GM12865 (cell line): Measurements from ENCODE around the gene BSG.
"Not testable (repeated sequence)": the region's sequence is repeated elsewhere in the genome, so short reads cannot be mapped to it uniquely, and the experiment has no call there.

Experiments
- DNase-seq: peaks from one replicate; pipeline ENCODE4 v3.0.0; 2010; ENCODE audit warnings: low read depth
- H3K4me3 ChIP-seq: 2 replicates; pipeline ENCODE4 v1.5.1; 2011; ENCODE audit warnings: mild to moderate bottlenecking, low read depth, low read length, control low read depth
- CTCF ChIP-seq: IDR thresholded peaks from 2 replicates; pipeline ENCODE4 v1.5.1; 2011; ENCODE audit warnings: low read length, control low read depth, low read depth, inconsistent platforms; ENCODE audit not compliant: insufficient read depth; ENCODE audit errors: missing control alignments

Gene BSG

GRCh38 chr19:584240-585001, 12.0 kb downstream of the BSG start:
- peak; percentile 68 for DNase-seq
- no peak overlapping the region for H3K4me3 ChIP-seq
- TF ChIP-seq CTCF: peak; percentile 98

- H3K4me3 ChIP-seq, DNase-seq: not testable (repeated sequence)
These were observed 12.8 kb downstream of the BSG start for GRCh38 chr19:585146-585545.

- no peak overlapping the region for H3K4me3 ChIP-seq
- no peak for DNase-seq
- no peak for TF ChIP-seq CTCF
These were observed 13.2 kb downstream of the BSG start for GRCh38 chr19:585551-586110.

- H3K4me3 ChIP-seq: no peak overlapping the region
- DNase-seq: peak; percentile 75
- peak; percentile 57 for TF ChIP-seq CTCF
These were observed 15.8 kb downstream of the BSG start for GRCh38 chr19:588093-588740.

GRCh38 chr19:588741-589692, 16.6 kb downstream of the BSG start:
- DNase-seq: no peak
- no peak for TF ChIP-seq CTCF

GRCh38 chr19:589693-590395, 17.4 kb downstream of the BSG start, which contains the start of gene HCN2:
Gene HCN2 (plus strand): TSS chr19:589881. CDS start chr19:589946, 65 bp downstream.
- TF ChIP-seq CTCF: no peak
- H3K4me3 ChIP-seq: no peak within 1 kb of the TSS
- DNase-seq: no peak

More at GRCh38 chr19:588741-589692, 16.6 kb downstream of the BSG start:
- H3K4me3 ChIP-seq: no peak overlapping the region
